Breast epithelium (tissue), 3 donors: ENCODE data around the gene ZMYND15.

ENCODE experiments used
- CTCF ChIP-seq, 3 donors: fragments of 450-650 bp; IDR thresholded peaks; one replicate each; pipeline ENCODE4 v1.5.1; 2016 to 2017; ENCODE audit warnings: antibody characterized with exemption in 3 of 3, mild to moderate bottlenecking in 3 of 3, moderate library complexity in 3 of 3
- POLR2A ChIP-seq: fragments of 450-650 bp; IDR thresholded peaks from one replicate; pipeline ENCODE4 v1.6.1; 2016; ENCODE audit warnings: antibody characterized with exemption, mild to moderate bottlenecking, moderate library complexity
- POLR2AphosphoS5 ChIP-seq, 3 donors: sonication (generic); formaldehyde crosslinking; IDR thresholded peaks; one replicate each; pipeline ENCODE4 v1.6.1; 2017; ENCODE audit warnings: antibody characterized with exemption in 3 of 3

DNA sequence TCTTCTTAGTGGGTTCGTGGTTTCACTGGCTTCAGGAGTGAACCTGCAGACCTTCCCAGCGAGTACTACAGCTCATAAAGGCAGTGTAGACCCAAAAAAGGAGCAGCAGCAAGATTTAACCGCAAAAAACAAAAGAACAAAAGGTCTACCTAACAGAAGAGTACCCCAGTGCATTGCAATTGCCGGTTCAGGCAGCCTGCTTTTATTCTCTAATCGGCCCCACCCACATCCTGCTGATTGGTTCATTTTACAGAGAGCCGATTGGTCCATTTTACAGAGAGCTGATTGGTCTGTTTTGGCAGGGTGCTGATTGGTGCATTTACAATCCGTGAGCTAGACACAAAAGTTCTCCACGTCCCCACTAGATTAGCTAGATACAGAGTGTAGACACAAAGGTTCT, 31.2 kb upstream of the ZMYND15 start:
- TF ChIP-seq CTCF (IDR thresholded peaks at IDR 0.05) (no peak), POLR2A (no peak), POLR2AphosphoS5 (IDR thresholded peaks at IDR 0.05) (no peak)
